ENCODE data around the gene TBCK.
"Not testable (repeated sequence)": the region's sequence is repeated elsewhere in the genome, so short reads cannot be mapped to it uniquely, and the experiment has no call there.

The TBCK gene

DNA sequence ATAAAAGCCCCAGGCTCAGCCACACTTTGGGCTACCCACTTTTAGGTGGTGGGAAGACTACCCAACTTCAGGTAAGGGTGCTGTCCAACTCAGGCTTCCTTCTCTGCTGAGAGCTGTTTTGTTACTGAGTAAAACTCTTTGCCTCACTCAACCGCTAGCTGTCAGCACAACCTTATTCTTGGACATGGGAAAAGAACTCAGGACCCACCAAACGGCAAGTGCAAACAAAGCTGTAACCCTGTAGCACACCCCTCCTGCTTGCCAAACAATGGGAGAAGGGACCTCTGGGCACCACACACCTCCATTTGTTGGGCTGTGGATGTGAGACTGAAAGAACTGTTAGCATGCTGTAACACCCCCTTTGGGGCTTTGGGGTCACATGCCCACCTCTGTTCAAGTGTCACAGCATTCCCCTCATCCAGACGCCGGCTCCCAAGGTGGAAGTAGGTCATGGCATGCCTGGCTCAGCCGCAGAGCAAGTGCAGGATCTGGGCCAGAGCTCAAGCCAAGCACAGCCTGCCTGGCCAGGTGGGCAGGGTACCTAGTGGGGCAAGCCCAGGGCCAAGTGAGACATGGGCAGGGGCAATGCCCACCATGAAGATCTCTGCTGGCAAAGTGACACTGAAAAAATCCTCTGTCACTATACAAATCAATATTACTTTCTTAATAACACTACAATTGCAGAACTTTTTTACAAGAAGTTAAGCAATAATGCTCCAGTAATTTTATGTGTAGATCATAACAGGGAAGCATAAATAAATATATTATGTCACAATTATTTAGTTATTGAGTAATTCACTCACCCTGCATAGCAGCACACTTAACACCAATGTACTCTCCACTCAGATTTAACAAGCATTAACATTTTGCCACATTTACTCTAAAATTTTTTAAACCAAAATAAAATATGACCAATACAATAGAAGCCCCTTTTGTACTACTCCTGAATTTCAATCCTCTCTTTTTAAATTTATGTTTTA, 107.2 kb downstream of the TBCK start:
- no peak for DNase-seq

DNA sequence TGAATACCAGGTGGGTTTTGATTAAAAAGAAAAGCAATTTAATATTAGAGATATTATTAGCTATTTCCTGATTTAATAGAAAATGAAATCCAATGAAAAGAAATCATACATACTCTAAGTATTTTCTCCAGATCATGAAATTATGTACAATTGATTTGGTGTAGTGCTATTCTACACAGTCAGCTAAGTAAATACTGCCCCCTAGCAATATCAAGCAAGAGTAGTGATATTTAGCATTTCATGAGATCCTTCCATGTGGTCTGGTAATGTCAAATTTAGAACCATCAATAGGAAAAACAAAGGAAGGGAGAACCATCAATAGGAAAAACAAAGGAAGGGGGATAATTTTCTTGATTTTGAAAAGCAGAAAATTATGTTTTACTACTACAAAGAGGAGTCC, 114.6 kb downstream of the TBCK start:
- peak; percentile 19 for DNase-seq

DNA sequence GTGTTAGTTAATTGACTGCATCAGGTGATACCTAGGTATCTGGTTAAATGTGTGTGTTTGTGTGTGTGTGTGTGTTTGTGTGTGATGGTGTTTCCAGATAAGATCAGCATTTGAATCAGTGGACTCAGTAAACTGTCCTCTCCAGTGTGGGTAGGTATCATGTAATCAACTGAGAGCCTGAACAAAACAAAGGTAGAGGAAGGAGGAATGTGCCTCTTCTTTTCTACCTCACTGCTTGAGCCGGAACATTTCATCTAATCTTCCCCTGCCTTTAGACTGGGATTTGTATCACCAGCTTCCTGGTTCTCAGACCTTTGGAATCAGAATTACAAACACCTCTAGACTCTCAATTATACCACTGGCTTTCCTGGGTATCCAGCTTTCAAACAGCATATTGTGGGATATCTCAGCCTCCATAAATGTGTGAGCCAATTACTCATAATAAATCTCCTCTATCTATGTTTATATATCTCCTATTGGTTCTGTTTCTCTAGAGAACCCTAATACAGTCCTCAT, 120.5 kb downstream of the TBCK start:
- no peak for DNase-seq

DNA sequence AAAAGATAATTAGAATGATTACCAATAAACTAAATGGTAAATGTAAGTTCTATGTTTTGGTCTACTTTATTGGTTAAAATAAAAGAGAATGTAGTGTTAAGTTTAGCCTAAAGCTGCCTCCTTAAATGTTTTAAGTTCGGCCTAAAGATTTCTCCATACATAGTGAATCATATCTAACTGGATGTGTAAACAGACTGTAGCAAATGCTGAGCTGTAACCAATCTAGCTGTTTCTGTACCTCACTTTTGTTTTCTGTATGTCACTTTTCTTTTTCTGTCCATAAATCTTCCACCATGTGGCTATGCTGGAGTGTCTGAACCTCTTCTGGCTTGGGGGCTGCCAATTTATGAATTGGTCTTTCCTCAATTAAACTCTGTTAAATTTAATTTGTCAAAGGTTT, 121.2 kb downstream of the TBCK start:
- DNase-seq, result no peak

DNA sequence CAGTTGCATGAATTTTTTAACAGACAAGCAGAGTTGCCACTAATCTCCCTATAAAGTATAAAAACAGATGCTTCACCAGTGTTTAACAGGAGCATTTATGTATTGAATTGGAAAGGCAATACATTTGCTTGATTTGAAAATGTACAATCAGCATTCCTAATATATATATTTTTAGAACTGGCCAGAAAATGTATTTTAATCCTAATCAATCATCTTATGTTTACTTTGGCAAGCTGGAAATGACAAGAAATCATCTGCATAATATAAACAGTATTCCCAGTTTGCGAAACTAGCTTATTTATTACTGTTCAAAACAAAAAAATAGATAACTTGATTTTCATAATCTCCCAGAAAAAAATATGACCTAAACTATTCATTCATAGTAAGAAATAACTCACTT, 123.9 kb downstream of the TBCK start:
- DNase-seq, result no peak

DNA sequence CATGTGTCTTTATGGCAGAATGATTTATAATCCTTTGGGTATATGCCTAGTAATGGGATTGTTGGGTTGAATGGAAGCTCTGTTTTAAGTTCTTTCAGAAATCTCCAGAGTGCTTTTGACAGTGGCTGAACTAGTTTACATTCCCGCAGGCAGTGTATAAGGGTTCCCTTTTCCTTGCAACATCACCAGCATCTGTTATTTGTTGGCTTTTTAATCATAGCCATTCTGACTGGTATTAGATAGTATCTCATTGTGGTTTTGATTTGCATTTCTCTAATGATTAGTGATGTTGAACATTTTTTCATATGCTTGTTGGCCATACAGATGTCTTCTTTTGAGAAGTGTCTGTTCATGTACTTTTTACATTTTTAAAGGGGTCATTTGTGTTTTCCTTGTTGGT, 129.8 kb downstream of the TBCK start:
- no peak for DNase-seq

DNA sequence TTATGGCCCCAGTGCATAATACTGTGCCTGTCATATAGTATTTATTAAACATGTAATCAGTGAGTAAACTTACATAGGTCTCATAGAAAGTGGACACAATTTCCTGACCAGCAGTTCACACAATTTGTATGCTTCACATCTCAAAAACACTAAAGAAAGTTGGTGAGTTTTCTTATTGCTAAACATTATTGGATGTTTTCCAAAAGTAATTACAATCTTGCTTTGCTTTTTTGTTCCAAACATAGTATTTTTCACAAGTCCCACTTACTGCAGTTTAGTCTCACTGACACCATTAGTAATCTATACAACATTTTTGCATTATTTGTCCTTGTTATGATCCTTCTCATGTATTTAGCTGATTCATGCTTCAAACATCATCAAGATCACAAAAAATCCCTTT, 132.5 kb downstream of the TBCK start:
- DNase-seq, result no peak

DNA sequence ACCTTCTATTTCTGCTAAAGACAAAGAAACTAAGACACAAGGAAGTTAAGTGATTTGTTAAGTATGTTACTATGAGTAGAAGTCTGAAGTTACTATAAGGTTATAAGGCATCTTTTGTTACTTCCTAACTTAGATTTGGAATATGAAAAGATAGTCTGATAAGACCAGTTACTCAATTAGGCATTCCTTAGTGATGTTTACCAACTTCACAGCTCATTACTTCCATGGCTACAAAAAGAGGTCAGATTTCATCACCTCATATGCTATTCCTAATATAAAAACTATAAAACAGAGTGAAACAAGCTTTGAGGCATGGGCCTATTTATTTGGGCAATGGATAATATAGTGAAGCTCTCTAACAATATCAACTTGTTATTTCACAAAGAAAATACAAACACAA, 143.1 kb downstream of the TBCK start:
- DNase-seq, result no peak

DNA sequence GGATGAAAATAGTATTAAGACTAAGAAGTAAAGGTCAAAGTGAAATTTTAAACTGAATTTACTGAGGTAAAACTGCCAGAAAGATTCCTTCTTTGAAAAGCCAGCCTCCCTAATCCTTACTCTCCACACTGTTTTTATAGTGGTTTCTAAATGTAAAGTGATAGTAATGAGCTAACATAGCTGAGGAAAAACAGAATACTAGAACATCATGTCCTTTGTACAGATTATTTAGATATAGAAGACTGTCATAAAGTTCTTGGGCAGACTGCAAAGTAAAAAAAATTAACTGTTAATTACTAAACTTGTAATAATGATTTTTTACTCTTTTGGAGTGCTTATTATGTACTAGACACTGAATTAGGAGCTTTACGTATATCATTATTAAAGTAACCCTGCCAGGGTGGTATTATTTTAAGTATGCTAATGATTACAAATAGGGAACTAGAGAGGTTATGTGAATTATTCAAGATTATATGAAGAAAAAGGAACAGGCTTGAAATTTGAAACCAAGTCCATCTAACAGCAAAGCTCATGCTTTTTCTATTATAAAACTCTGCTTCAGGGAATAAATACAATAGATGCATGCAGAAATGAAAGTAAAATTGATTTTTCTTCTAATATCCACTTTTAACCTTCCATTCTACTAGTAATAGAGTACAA, 150.5 kb downstream of the TBCK start:
- no peak for DNase-seq

DNA sequence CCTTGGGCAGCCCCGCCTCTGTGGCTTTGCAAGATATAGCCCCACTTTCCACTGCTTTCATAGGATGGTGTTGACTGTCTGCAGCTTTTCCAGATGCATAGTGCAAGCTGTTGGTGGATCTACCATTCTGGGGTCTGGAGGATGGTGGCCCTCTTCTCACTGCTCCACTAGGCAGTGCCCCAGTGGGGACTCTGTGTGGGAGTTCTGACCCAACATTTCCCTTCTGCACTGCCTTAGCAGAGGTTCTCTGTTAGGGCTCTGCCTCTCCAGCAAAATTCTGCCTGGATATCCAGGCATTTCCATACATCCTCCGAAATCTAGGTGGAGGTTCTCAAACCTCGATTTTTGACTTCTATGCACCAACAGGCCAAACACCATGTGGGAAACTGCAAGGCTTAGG, 153.7 kb downstream of the TBCK start:
- no peak for DNase-seq

DNA sequence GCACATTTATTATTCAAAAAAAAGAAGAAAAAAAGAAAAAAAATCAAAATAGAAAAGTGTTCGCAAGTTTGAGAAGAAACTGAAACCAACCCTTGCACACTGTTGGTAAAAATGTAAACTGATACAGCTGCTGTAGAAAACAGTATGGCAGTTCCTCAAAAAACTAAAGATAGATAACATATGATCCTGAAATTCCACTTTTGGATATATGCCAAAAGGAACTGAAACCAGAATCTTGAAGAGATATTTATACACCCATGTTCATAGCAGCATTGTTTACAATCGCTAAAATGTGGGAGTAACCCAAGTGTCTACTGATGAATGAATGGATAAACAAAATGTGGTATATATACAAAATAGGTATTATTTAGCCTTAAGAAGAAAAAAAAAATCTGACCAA, 155.4 kb downstream of the TBCK start:
- DNase-seq, result no peak

DNA sequence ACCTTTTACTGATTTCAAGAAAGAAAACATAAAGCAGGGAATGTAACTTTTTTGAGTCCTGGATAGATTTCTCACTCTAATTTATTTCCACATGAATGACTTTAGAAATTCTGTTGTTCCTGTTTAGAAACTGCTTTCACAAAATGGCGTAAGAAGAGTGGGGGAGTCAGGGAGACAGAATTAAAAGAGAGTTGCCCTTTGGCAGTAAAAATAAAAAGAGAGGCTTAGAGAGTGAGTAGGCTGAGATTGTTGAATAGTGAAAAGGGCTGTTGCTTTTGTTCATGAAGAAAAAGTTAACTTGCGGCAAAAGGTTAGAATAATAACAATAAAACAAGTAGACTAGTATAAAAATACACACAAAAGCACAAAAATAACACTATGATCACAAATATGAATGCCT, 166.1 kb downstream of the TBCK start:
- no peak for DNase-seq

DNA sequence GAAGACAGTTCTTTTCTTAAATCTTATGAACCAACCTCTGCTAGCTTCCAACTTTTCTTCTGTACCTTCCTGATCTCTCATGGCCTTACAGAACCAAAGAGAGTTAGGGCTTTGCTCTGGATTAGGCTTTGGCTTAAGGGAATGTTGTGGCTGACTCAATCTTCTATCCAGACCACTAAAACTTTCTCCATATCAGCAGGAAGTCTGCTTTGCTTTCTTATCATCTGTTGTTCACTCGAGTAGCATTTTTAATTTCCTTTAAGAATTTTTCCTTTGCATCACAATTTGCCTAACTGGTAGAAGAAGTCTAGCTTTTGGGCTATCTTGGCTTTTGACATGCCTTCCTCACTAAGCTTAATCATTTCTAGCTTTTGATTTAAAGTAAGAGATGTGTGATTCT, 167.0 kb downstream of the TBCK start:
- DNase-seq, result no peak

DNA sequence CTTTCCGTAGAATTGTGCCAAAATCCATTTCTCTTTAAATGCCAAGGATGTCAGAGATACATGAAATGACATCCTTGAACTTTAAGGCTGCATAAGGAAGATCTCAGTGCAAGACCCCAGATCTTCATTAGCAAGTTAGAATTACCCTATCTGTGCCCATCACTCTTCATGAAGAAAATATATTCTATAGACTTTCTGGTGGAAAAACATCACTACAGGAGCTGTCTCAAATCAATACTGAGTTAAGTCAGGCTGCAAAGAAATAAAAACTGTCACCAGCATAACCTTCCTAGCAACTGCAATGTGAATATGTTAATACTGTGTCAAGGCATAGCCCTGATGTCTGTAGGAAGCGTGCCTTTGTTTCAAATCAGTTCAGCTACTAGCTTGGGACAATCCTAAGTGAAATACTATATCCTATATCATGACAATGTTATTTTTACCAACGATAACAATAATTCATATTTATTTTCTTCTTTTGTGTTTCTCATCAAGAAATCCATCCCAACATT, 173.3 kb downstream of the TBCK start:
- DNase-seq, result no peak

DNA sequence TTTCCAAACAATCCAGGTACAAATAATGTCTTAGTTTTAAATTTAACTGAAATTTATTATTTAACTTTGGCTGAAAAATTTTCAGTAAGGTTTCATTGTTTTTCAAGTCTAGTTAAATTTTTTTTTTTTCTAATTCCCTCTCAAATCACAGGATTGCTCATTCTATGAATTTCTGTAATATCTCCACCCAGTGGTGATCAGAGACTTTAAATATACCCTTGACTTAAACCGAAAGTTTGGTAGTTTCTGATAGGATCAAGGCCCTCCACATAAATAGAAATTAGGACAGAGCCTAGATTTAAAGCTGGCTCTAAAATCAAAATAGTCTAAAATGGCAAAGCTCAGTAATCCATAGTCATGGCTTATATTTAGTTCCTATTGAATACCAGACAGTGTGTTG, 175.4 kb downstream of the TBCK start:
- DNase-seq, result no peak

DNA sequence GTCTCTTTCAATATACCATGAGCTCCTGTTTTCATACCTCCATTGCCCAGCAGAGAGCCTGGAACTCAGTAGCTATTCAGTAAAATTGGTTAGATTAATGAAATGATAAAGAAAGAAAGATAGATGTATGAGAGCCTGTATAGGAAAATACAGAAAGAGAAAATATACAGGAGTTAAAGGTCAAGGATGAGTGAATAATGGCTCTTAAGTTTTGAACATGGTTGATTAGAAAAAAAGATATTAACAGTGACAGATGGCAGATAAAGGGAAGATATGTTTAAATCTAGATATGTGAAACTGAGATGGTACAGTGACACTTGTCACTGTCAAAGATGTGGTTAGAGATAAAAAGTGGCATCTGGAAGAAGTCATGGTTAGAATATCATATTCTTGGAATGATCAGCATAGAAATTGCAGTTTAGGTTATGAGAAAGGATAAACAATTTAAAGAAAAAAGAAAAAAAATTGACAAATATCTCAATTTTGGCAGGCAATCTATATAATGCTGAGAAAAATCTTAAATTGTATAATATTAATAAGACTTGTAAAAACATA, 179.2 kb downstream of the TBCK start:
- DNase-seq, result no peak

DNA sequence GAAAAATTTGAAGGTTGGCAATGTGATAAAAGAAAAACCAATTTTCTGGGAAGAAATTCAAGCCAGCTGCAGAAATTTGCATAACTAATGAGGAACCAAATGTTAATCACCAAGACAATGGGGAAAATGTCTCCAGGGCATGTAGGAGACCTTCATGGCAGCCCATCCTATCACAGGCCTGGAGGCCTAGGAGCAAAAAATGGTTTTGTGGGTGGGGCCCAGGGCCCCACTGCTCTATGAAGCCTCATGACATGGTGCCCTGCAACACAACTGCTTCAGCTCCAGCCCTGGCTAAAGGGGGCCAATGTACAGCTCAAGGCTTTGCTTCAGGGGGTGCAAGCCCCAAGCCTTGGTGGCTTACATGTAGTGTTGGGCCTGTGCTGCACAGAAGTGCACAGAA, 184.0 kb downstream of the TBCK start:
- no peak for DNase-seq

DNA sequence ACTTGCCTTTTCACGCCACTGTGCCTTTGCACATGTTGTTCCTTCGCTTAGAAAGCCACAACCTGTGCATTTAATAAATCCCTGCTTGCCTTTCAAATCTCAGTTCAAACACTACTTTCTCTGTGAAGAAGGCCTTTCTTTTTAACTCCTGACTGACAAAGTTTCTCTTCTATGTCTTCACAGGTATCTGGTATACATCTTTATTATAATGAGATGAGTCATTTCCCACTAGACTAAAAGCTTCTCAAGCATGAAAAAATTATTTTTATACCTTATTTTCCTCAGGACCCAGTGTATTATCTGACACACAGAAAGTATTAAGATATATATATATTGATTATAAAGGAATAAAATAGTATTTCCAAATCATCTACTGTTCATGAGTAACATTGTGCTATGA, 189.9 kb downstream of the TBCK start:
- no peak for DNase-seq

DNA sequence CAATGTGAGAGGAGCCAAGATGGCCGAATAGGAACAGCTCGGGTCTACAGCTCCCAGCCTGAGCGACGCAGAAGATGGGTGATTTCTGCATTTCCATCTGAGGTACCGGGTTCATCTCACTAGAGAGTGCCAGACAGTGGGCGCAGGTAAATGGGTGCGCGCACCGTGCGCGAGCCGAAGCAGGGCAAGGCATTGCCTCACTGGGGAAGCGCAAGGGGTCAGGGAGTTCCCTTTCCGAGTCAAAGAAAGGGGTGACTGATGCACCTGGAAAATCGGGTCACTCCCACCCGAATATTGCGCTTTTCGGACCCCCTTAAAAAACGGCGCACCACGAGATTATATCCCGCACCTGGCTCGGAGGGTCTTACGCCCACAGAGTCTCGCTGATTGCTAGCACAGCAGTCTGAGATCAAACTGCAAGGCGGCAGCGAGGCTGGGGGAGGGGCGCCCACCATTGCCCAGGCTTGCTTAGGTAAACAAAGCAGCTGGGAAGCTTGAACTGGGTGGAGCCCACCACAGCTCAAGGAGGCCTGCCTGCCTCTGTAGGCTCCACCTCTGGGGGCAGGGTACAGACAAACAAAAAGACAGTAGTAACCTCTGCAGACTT, 196.0 kb downstream of the TBCK start:
- not testable (repeated sequence) for DNase-seq

DNA sequence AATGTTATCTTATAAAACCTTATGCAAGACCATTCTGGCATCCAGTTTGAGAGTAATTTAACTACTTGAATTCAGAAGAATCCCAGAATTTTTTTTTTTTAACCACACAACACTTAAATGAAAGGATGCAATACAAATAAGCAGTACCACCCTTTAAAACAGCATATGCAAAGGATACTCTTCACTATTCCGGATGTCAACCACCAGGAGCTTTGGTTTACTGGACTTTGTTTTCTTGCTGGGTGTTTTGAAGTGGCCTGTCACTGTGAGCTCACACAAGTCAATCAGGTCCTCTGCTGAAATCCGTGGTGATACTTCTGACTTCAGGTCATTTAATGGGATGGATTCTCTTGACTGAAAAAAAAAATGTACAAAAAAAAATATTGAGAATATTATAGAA, 200.0 kb downstream of the TBCK start:
- DNase-seq, result no peak

DNA sequence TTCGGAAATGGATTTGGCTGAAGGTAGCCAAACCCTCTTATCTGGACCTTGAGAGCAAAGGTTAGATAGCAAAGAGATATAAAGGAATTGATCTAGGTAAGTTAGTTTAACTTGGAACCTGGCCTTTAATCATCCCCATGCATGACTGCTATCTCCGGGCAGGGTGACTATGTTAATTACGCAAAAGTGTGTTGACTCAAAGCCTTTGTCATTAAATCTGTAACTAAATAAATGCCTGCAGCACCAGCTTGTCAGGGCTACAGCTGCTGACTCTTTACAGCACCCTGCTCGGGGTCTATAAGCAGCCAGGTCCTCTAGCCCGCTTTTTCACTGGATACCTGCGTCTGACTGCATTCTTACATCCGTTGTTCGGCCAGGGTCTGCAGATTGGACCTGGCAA, 201.7 kb downstream of the TBCK start:
- DNase-seq, result no peak

DNA sequence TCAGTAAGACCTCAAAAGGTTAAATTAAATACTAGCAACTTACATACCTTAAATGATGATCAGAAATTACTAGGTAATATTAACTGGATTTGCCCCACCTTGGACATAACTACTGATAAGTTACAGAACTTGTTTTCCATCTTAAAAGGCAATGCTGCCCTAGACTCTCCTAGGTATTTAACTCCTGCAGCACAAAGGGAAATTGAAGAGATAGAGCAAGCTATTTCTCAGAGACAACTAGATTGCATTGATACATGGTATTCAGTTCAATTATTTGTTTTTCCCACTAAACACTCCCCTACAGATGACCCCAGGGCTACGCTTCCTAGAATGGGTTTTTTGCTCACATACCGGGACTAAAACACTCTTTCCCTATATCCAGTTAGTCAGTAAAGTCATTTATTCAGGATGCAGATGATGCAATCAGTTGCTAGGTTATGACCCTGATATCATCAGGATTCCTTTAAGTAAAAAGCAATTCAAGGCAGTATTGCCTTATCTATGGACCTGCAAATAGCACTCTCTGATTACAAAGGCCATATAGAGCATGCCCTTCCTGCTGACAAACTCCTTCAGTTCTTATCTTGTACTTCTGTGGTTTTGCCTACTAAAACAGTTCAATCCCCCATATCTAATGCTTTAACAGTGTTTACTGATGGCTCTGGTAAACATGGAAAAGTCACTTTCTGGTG, 204.1 kb downstream of the TBCK start:
- DNase-seq, result not testable (repeated sequence)

DNA sequence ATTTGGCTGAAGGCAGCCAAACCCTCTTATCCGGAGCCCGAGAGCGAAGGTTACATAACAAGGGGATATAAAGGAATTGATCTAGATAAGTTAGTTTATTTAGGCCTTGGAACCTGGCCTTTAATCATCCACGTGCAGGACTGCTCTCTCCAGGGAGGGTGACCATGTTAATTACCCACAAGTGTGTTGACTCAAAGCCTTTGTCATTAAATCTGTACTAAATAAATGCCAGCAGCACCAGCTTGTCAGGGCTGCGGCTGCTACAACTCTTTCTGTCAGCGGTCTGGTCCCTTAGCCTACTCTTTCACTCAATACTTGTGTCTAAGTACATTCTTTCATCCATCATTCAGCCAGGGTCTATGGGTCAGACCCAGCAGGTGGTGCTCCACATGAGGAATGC, 206.1 kb downstream of the TBCK start:
- no peak for DNase-seq

Measured in NCI-H446 treated with DMSO at 0.1 percent for 48 hours (cell line).